GM18526 (cell line): ENCODE data around the gene FBXO5.

Experiments
- POLR2A ChIP-seq: IDR thresholded peaks from 3 replicates; pipeline ENCODE4 v1.6.1; 2011; ENCODE audit not compliant: insufficient read length; ENCODE audit errors: extremely low read depth

Gene FBXO5

DNA sequence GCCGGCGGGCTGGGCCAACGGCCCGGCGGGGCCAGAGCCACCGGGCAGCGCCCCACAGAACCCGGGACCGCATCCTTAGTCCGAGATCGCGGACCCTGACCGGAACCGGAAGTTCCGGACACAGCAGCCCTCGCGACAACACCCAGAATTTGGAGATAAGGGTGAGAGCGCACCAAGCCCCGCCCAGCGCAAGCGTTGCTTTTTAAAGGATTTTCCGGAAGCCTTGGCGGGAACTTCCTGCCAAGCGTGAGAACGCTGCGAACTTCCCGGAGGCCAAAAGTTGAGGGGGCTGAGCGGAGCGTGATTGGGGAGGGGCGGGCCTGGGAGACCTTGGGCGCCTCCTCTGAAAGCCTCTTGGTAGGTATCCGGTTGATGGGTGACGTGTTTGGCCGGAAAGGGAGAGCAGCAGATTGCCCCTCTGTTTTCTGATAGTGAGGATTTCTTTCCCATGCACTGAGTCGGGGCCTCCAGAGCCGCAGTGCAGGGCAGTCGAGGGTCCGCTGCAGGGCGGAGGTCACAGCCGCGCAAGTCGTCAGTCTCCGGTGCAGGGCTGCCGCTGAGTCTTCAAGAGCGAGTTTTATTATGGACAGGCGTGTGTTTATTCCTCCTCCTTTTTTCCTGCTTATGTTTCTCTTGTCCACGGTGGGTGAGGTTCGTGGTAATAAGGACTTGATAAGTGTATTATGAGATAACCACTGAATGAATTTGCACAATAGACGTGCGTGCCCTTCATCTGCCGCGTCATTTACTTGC is 19.9 kb upstream of the FBXO5 start, which contains the start of gene MTRF1L:
MTRF1L (minus strand) TSS at position 97 of the 753 bp plus-strand sequence; CDS start at position 73, 24 bp downstream.
- peak; percentile 44 for TF ChIP-seq POLR2A

- no peak for TF ChIP-seq POLR2A
These were observed 19.1 kb upstream of the FBXO5 start for GRCh38 chr6:153001767-153002612.

DNA sequence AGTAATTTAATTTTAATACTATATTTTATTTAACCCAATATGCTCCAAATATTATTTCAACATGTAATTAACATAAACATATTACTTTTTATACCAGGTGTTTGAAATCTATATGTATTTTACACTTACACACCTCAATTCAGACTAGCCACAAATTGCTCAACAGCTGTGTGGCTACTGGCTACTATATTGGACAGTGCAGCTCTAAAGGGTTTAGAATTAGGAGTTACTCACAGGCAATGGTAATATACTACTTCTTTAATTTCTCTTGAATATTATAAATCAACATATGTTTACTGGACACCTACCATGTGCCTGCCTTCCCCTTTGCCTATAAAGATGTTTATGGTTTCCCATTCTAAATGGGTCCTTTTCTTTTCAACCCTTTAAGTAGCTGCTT is 17.4 kb upstream of the FBXO5 start:
- TF ChIP-seq POLR2A: no peak

GRCh38 chr6:152993847-152994246 is 11.0 kb upstream of the FBXO5 start:
- no peak for TF ChIP-seq POLR2A

- TF ChIP-seq POLR2A: no peak
These were observed 10.6 kb upstream of the FBXO5 start for GRCh38 chr6:152993431-152993830.

- no peak for TF ChIP-seq POLR2A
These were observed 4.1 kb upstream of the FBXO5 start for GRCh38 chr6:152986978-152987377.

GRCh38 chr6:152984513-152984872 is 1.7 kb upstream of the FBXO5 start:
- TF ChIP-seq POLR2A: peak; percentile 19

DNA sequence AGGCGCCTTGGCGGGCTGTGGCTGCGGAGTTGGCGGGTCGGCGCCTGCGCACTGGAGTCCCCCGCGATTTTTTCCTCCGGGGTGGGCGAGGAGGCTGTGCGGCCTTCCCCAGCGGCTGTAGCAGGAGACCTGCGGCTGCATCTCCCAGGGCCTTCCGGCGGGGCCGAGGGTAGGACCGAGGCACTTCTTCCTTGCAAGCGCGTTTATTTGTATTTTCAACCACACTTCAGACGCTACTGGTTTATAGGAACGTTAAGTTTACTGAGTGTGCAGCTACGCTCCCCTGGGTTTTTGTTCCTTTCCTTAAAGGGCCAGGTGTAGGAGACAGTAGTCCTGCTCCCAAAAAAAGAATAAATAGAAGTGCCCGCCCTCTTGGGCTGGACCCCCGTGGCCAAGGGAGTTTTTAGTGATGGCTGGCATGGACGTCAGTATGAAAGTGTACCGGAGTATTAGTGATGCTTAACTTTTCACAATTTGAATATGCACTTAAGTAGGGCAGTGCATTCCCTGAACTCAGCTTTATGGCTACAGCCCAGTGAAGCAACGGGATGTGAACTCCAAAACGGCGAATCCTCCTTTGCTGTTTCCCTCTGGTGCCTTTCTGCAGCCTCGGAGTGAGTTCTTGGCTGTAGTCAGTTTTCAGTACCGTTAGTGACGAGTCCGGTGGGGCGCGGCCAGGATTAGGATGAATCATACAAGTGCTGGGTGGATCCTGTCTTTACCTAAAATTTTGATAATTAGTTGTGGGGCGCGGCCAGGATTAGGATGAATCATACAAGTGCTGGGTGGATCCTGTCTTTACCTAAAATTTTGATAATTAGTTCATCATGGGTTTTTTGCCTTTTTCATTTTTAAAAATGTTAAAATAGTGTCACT is 1.0 kb upstream of the FBXO5 start:
- peak; percentile 67 for TF ChIP-seq POLR2A

- no peak for TF ChIP-seq POLR2A
These were observed 595 bp downstream of the FBXO5 start for GRCh38 chr6:152981989-152982903.

- no peak for TF ChIP-seq POLR2A
These were observed 1.6 kb downstream of the FBXO5 start for GRCh38 chr6:152981219-152981618.

DNA sequence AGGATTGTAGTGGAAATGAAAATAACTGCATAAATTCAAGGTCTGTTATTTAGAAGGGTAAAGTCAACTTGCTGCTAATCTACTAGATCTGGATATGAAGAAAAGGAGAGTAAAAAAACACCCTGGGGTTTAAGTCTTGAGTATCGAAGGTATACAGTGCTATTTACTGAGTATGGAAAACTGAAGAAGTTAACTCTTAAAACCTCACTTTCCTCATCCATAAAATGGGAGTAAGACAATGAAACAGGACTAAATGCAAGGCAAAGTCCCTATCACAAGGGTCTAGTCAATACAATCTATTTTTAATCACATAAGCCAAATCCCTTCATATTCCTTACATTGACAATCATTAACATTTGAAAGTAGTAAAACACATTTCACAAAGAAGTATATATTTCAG is 2.2 kb downstream of the FBXO5 start:
- TF ChIP-seq POLR2A: no peak

DNA sequence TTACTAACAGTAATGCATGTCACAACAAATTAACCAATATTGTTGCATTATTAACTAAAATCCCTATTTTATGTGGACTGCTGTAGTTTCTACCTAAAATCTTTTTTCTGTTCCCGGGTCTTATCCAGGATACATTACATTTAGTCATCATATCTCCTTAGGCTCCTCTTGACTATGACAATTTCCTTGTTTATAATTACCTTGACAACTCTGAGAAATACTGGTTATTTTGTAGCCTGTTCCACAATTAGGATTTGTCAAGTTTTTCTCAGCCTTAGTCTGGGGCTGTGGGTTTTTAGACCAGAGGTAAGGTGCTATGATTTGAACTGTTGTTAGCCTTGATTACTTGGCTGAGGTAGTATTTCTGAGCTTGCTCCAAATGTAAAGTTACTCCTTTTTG is 3.7 kb downstream of the FBXO5 start:
- no peak for TF ChIP-seq POLR2A

DNA sequence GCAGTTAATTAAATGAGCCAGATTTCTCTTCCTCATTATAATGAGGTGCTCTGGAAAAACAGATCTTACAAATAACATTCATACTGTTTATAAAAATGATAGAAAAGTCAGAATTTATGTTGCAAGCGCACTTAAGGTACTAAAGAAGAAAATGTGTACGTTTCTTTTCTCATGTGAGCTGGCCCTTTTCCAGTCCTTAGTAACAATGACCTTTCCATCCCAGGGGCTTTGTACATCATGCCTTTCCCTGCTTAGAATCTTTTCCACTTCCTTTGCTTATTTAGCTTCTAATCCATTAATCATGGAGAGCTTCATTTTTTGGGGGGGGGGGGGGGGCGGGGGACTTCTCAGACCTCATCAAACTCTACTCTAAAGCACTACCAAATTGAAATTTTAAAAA is 4.8 kb downstream of the FBXO5 start:
- no peak for TF ChIP-seq POLR2A

DNA sequence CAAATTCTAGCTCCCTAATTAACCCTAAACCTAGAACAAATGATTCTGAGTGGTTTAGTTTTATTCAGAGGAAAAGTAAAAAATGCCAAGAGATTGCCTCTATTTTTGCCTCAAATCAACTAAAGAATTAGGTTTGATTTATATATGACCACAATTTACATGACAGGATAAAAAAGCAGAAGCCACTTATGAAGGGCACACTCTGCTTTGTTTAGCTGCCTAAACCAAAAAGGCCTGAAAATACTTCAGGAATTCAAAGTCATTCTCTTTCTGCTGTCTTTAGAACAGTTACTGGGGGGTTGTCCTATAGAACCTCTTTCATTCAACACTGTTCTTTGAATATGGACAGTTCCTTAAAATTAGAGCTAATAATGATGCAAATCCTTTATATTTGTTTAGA is 5.3 kb downstream of the FBXO5 start:
- TF ChIP-seq POLR2A: no peak
